ENCODE data around the gene ASTN2.

ASTN2 gene

DNA sequence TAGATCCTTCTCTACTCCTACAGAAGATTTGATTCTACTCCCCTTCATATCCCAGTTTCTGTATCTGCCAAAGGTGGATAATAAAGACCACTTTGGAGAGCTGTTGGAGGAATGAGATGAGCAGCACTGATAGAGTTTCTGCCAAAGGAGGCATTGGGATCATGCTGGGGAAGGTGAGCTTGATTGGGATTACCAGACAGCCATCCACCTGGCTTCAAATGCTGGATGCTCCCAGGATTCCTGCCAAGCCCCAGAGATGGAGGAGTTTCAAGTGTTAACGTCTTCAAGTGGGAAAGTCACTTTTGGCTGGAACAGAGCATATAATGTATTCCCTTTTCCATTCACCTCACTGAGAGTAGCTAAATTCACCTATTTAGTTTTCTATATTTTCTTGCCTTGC lies 379.3 kb downstream of the ASTN2 start:
- in situ Hi-C loops (cut with MboI; ENCODE audit: low pct_unique_long_range_greater_than_20kb, low sequenced_read_pairs, unreplicated experiment), result no loop called here
- DNase-seq (ENCODE audit: low spot score), result no peak
- TF ChIP-seq, protein P1, sequence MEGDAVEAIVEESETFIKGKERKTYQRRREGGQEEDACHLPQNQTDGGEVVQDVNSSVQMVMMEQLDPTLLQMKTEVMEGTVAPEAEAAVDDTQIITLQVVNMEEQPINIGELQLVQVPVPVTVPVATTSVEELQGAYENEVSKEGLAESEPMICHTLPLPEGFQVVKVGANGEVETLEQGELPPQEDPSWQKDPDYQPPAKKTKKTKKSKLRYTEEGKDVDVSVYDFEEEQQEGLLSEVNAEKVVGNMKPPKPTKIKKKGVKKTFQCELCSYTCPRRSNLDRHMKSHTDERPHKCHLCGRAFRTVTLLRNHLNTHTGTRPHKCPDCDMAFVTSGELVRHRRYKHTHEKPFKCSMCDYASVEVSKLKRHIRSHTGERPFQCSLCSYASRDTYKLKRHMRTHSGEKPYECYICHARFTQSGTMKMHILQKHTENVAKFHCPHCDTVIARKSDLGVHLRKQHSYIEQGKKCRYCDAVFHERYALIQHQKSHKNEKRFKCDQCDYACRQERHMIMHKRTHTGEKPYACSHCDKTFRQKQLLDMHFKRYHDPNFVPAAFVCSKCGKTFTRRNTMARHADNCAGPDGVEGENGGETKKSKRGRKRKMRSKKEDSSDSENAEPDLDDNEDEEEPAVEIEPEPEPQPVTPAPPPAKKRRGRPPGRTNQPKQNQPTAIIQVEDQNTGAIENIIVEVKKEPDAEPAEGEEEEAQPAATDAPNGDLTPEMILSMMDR (IDR thresholded peaks at IDR 0.05; ENCODE audit: extremely low read depth, insufficient read depth, missing control alignments), result no peak

DNA sequence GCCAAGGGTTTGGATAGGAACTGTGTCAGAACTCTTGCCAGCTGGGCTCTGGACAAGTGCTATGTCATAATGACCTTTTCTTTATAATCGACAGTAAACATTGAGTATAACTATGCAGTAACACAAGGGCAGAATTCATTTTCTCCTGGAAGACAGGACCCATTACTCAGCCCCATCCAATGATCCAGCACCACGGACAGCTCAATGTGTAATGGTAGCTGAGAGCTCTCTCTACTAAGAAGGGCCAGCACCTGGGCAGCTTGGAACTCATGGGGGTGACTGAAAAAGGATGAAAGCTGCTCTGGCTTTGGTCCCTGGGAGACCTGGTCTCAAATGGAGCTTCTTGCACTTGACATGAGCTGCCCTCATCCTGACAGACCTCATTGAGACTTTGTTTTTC lies 380.0 kb downstream of the ASTN2 start:
- TF ChIP-seq, protein P1 (IDR thresholded peaks at IDR 0.05; ENCODE audit: extremely low read depth, insufficient read depth, missing control alignments), result no peak
- DNase-seq (ENCODE audit: low spot score), result no peak
- in situ Hi-C loops (cut with MboI; ENCODE audit: low pct_unique_long_range_greater_than_20kb, low sequenced_read_pairs, unreplicated experiment), result no loop called here

DNA sequence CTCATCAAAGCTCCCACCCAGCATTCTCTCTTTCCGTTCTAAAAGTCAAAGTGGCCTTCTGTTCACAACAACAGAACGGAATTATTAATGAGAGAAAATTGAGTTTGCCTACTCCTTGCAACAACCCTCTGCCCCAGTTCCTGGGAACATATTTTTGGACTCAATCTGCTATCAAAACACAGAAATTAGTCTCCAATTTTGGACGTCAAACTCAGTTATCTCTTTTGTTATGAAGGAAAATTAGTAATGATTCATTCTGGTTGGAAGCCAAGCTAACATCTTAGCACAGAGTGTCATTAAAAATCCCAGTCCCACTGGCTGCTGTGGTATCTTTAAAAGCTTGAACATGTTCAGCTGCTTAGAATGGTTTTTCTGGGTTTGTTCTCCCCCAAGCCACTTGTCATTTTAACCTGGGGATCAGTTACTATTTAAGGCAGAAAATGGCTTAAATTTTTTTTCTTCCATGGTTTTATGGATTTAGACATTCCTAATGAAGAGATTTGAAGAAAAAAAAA lies 384.5 kb downstream of the ASTN2 start:
- in situ Hi-C loops (cut with MboI; ENCODE audit: low pct_unique_long_range_greater_than_20kb, low sequenced_read_pairs, unreplicated experiment), result no loop called here
- no peak for DNase-seq (ENCODE audit: low spot score)
- TF ChIP-seq, protein P1 (IDR thresholded peaks at IDR 0.05; ENCODE audit: extremely low read depth, insufficient read depth, missing control alignments), result no peak

DNA sequence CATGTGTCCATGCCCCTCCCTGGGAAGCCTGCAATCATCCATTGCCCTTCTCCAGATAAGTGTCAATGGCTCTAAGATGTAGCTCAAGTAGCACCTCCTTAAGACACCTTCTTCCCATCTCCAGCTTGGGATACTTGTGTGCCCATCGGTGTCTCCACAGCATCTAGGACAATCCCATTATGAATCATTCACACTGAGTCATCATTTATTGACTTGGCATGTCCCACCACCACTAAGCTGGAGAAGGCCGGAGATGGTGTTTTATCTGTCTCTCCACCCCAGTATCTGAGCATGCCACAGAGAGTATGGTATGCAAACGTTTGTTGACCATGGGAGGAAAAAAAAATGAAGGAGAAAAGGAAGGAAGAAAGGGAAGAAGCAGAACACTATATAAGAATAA lies 385.5 kb downstream of the ASTN2 start:
- no peak for DNase-seq (ENCODE audit: low spot score)
- in situ Hi-C loops (cut with MboI; ENCODE audit: low pct_unique_long_range_greater_than_20kb, low sequenced_read_pairs, unreplicated experiment), result no loop called here
- TF ChIP-seq, protein P1 (IDR thresholded peaks at IDR 0.05; ENCODE audit: extremely low read depth, insufficient read depth, missing control alignments), result no peak

DNA sequence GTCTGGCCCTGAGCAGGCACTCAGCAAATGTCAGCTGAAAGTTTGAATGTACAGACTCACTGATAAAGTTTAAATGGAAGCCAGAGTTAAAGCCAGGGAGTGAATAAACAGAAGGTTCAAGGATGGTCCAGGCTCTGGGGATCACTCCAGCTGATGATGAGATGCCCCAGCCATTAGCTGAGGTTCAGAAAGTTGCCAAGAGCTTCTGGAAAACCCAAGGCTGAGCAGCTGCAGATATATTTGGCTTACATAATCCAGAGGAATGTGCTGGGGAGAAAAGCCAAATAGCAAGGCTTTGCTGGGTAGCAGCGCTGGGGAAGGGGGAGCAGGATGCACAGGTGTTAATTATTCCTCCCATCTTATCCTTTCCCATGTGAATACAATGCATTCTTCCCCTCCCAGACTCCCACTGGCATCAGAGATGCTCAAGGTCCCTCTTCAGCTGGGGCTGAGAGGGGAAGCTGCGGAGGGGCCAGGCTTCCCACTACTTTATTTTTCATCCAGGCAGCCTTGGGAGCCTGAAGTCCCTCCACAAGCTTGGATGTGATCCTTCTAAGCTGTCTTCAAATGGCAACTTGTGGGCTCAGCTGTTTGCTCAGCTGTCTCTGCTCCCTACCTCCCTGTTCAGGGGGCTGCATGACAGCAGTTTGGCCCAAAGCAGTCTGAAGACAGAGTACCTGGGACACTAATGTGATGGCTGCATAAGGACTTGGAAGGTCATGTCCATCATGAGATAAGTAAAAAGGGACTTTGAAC lies 386.6 kb downstream of the ASTN2 start:
- in situ Hi-C loops (cut with MboI; ENCODE audit: low pct_unique_long_range_greater_than_20kb, low sequenced_read_pairs, unreplicated experiment), result no loop called here

DNA sequence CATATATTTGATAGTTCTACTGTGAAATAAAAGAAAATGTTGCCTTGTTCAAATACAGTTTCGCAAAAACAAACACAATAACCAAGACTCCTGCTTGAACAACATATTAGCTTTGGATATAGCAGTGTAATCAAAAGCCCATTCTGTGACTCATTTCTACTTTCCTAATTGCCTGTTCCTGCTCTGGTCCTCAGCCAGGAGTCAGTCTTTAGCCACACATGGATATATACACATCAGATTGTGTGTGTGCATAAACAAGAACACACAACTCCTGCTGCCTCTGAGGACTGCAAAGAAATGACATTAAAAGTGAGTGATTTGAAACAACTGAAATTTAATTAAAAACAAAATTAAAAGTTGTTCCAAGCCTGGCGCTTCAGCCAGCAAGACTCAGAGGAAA lies 393.0 kb downstream of the ASTN2 start:
- no peak for DNase-seq (ENCODE audit: low spot score)
- in situ Hi-C loops (cut with MboI; ENCODE audit: low pct_unique_long_range_greater_than_20kb, low sequenced_read_pairs, unreplicated experiment), result no loop called here
- TF ChIP-seq, protein P1 (IDR thresholded peaks at IDR 0.05; ENCODE audit: extremely low read depth, insufficient read depth, missing control alignments), result no peak

More for the DNA sequence above, 386.6 kb downstream of the ASTN2 start:
- DNase-seq (ENCODE audit: low spot score), result no peak
- TF ChIP-seq, protein P1 (IDR thresholded peaks at IDR 0.05; ENCODE audit: extremely low read depth, insufficient read depth, missing control alignments), result no peak

Measured in GM13977 (cell line).